ENCODE data around the gene NAIF1. TPM values are rescaled to one million over a fixed set of nuclear protein-coding genes. Genes with fewer than 3 reads are reported as not detected.
A peak's percentile ranks its signal among the peaks of the same experiment; 100 is the strongest.

NAIF1 gene
- total and polyA plus RNA-seq, 10 of the 15 experiments (the other 5 are each of a cell fraction or from before 2014, with no cell fraction given), result 2.4 to 14.2 (median 7.1) TPM

DNA sequence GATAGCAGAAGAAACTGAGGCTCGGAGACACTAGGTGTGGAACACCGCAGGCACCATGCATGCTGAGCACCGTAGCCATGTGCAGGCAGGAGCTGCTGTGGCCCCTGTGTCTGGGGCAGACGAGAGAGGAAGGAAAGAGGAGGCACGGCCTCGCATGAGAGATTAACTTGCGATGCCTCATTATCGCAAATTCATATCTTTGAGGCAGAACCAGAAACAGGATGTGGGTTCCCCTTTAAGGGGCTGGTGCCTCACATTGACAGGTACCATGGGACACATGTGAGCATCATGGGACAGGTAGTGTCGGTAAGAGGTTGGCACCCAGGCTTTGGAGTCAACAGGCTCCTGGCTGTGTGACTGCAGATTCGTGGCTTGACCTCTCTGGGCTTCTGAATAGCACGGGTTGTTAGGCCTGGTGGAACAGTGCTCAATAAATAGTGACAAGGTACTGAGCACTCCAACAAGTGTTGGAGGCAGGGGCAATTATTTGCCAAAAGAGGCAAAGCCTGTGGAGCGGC is 40.8 kb downstream of the NAIF1 start (continued):
- TF ChIP-seq NFYA (IDR thresholded peaks at IDR 0.05; ENCODE audit: borderline replicate concordance, low read depth, low read length) (no peak), FOS (IDR thresholded peaks at IDR 0.05; ENCODE audit: borderline replicate concordance, extremely low read depth, insufficient read length) (no peak), ZNF24 (IDR thresholded peaks at IDR 0.05) (no peak), POLR2AphosphoS5 (IDR thresholded peaks at IDR 0.05; ENCODE audit: low read length) (no peak), TCF7 (IDR thresholded peaks at IDR 0.05; ENCODE audit: borderline replicate concordance) (no peak), CBFB (IDR thresholded peaks at IDR 0.05; ENCODE audit: low read depth) (0 out of 2 replicates have a peak, but pooled peaks have one; percentile 39), GABPA (IDR thresholded peaks at IDR 0.05; ENCODE audit: low read depth) (no peak), FOXM1 (IDR thresholded peaks at IDR 0.05; ENCODE audit: low read depth, low read length) (no peak), SMAD5 (IDR thresholded peaks at IDR 0.05; ENCODE audit: low read depth) (no peak), MTA3 (IDR thresholded peaks at IDR 0.05; ENCODE audit: borderline replicate concordance, low read length) (no peak), PAX5 (IDR thresholded peaks at IDR 0.05; ENCODE audit: borderline replicate concordance, low read depth, low read length) (peak; percentile 61; the same call in 1 of the 2 replicates), ASH2L (IDR thresholded peaks at IDR 0.05; ENCODE audit: borderline replicate concordance, low read depth) (peak; percentile 35; the same call in 1 of the 2 replicates), RB1 (IDR thresholded peaks at IDR 0.05; ENCODE audit: borderline replicate concordance) (no peak), SMARCA5 (IDR thresholded peaks at IDR 0.05) (peak; percentile 98), IKZF1 (conservative IDR thresholded peaks at IDR 0.05) (no peak), POLR2AphosphoS2 (IDR thresholded peaks at IDR 0.05; ENCODE audit: low read depth, low read length) (no peak), BMI1 (IDR thresholded peaks at IDR 0.05; ENCODE audit: borderline replicate concordance) (no peak)
- TF ChIP-seq, protein P1, sequence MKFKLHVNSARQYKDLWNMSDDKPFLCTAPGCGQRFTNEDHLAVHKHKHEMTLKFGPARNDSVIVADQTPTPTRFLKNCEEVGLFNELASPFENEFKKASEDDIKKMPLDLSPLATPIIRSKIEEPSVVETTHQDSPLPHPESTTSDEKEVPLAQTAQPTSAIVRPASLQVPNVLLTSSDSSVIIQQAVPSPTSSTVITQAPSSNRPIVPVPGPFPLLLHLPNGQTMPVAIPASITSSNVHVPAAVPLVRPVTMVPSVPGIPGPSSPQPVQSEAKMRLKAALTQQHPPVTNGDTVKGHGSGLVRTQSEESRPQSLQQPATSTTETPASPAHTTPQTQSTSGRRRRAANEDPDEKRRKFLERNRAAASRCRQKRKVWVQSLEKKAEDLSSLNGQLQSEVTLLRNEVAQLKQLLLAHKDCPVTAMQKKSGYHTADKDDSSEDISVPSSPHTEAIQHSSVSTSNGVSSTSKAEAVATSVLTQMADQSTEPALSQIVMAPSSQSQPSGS (IDR thresholded peaks at IDR 0.05; ENCODE audit: low read length), result no peak
- TF ChIP-seq, protein P2, sequence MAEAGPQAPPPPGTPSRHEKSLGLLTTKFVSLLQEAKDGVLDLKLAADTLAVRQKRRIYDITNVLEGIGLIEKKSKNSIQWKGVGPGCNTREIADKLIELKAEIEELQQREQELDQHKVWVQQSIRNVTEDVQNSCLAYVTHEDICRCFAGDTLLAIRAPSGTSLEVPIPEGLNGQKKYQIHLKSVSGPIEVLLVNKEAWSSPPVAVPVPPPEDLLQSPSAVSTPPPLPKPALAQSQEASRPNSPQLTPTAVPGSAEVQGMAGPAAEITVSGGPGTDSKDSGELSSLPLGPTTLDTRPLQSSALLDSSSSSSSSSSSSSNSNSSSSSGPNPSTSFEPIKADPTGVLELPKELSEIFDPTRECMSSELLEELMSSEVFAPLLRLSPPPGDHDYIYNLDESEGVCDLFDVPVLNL (IDR thresholded peaks at IDR 0.05; ENCODE audit: low read depth, low read length), result no peak
- TF ChIP-seq, protein P3, sequence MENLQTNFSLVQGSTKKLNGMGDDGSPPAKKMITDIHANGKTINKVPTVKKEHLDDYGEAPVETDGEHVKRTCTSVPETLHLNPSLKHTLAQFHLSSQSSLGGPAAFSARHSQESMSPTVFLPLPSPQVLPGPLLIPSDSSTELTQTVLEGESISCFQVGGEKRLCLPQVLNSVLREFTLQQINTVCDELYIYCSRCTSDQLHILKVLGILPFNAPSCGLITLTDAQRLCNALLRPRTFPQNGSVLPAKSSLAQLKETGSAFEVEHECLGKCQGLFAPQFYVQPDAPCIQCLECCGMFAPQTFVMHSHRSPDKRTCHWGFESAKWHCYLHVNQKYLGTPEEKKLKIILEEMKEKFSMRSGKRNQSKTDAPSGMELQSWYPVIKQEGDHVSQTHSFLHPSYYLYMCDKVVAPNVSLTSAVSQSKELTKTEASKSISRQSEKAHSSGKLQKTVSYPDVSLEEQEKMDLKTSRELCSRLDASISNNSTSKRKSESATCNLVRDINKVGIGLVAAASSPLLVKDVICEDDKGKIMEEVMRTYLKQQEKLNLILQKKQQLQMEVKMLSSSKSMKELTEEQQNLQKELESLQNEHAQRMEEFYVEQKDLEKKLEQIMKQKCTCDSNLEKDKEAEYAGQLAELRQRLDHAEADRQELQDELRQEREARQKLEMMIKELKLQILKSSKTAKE (IDR thresholded peaks at IDR 0.05; ENCODE audit: low read depth, poor library complexity, severe bottlenecking), result no peak
- TF ChIP-seq, protein P4, sequence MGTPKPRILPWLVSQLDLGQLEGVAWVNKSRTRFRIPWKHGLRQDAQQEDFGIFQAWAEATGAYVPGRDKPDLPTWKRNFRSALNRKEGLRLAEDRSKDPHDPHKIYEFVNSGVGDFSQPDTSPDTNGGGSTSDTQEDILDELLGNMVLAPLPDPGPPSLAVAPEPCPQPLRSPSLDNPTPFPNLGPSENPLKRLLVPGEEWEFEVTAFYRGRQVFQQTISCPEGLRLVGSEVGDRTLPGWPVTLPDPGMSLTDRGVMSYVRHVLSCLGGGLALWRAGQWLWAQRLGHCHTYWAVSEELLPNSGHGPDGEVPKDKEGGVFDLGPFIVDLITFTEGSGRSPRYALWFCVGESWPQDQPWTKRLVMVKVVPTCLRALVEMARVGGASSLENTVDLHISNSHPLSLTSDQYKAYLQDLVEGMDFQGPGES (IDR thresholded peaks at IDR 0.05), result no peak
- TF ChIP-seq, protein P5, sequence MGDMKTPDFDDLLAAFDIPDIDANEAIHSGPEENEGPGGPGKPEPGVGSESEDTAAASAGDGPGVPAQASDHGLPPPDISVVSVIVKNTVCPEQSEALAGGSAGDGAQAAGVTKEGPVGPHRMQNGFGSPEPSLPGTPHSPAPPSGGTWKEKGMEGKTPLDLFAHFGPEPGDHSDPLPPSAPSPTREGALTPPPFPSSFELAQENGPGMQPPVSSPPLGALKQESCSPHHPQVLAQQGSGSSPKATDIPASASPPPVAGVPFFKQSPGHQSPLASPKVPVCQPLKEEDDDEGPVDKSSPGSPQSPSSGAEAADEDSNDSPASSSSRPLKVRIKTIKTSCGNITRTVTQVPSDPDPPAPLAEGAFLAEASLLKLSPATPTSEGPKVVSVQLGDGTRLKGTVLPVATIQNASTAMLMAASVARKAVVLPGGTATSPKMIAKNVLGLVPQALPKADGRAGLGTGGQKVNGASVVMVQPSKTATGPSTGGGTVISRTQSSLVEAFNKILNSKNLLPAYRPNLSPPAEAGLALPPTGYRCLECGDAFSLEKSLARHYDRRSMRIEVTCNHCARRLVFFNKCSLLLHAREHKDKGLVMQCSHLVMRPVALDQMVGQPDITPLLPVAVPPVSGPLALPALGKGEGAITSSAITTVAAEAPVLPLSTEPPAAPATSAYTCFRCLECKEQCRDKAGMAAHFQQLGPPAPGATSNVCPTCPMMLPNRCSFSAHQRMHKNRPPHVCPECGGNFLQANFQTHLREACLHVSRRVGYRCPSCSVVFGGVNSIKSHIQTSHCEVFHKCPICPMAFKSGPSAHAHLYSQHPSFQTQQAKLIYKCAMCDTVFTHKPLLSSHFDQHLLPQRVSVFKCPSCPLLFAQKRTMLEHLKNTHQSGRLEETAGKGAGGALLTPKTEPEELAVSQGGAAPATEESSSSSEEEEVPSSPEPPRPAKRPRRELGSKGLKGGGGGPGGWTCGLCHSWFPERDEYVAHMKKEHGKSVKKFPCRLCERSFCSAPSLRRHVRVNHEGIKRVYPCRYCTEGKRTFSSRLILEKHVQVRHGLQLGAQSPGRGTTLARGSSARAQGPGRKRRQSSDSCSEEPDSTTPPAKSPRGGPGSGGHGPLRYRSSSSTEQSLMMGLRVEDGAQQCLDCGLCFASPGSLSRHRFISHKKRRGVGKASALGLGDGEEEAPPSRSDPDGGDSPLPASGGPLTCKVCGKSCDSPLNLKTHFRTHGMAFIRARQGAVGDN (IDR thresholded peaks at IDR 0.05), result peak; percentile 64; the same call in 1 of the 2 replicates
